CD8-positive, alpha-beta memory T cell (primary cell): ENCODE data around the gene METTL2B. TPM values are rescaled to one million over a fixed set of nuclear protein-coding genes. Genes with fewer than 3 reads are reported as not detected.
A peak's percentile ranks its signal among the peaks of the same experiment; 100 is the strongest.
"Not testable (repeated sequence)": the region's sequence is repeated elsewhere in the genome, so short reads cannot be mapped to it uniquely, and the experiment has no call there.

Source experiments
- CTCF ChIA-PET: fragments of 350-600 bp; sonication (Branson Sonifier 250); formaldehyde crosslinking; loops from one replicate; lab custom pipeline; 2021; ENCODE audit warnings: antibody characterized with exemption; lab: Charles Lee
- POLR2A ChIA-PET: fragments of 350-600 bp; sonication (Branson Sonifier 250); formaldehyde crosslinking; loops from one replicate; lab custom pipeline; 2021; ENCODE audit warnings: antibody characterized with exemption; lab: Charles Lee
- DNase-seq, 5 donors: peaks; one replicate each; pipeline versions ENCODE4 v3.0.0 to v3.0.0-alpha.2; 2020 to 2022; ENCODE audit warnings: mixed read lengths in 1 of 5
- H3K27ac ChIP-seq: one replicate; pipeline ENCODE4 v1.7.0; 2013; ENCODE audit warnings: low read depth, mild to moderate bottlenecking, low read length, moderate library complexity
- H3K27me3 ChIP-seq: 2 replicates; pipeline ENCODE4 v1.7.0; 2013; ENCODE audit warnings: low read length, mild to moderate bottlenecking; ENCODE audit not compliant: insufficient read depth, poor library complexity, severe bottlenecking
- H3K36me3 ChIP-seq: 2 replicates; pipeline ENCODE4 v1.7.0; 2013; ENCODE audit warnings: mild to moderate bottlenecking, low read length, moderate library complexity; ENCODE audit not compliant: insufficient read depth
- H3K4me1 ChIP-seq: 2 replicates; pipeline ENCODE4 v1.7.0; 2013; ENCODE audit warnings: mild to moderate bottlenecking, low read length, moderate library complexity; ENCODE audit not compliant: insufficient read depth
- H3K4me3 ChIP-seq: 2 replicates; pipeline ENCODE4 v1.7.0; 2013; ENCODE audit warnings: mild to moderate bottlenecking, low read length
- H3K9me3 ChIP-seq: 2 replicates; pipeline ENCODE4 v1.7.0; 2013; ENCODE audit warnings: mild to moderate bottlenecking, low read length
- H3K27ac Mint-ChIP-seq, 8 donors: one replicate each; pipeline ENCODE4 v1.8.0; 2020 to 2021; ENCODE audit warnings: mixed read lengths in 8 of 8, mild to moderate bottlenecking in 6 of 8, inconsistent platforms in 3 of 8, moderate library complexity in 3 of 8
- H3K27me3 Mint-ChIP-seq, 2 donors: one replicate each; pipeline ENCODE4 v1.8.0; 2020 to 2021; ENCODE audit warnings: mixed read lengths in 2 of 2, mild to moderate bottlenecking in 1 of 2, moderate library complexity in 1 of 2
- H3K36me3 Mint-ChIP-seq, 3 donors: one replicate each; pipeline ENCODE4 v1.8.0; 2020 to 2021; ENCODE audit warnings: mixed read lengths in 3 of 3, inconsistent platforms in 1 of 3, mild to moderate bottlenecking in 1 of 3
- H3K4me1 Mint-ChIP-seq, 3 donors: one replicate each; pipeline ENCODE4 v1.8.0; 2020 to 2021; ENCODE audit warnings: mixed read lengths in 3 of 3, inconsistent platforms in 1 of 3, mild to moderate bottlenecking in 1 of 3
- H3K4me3 Mint-ChIP-seq, 7 donors: one replicate each; pipeline ENCODE4 v1.8.0; 2020 to 2021; ENCODE audit warnings: mixed read lengths in 7 of 7, mild to moderate bottlenecking in 6 of 7, moderate library complexity in 4 of 7, inconsistent platforms in 2 of 7
- H3K9me3 Mint-ChIP-seq, 5 donors: one replicate each; pipeline ENCODE4 v1.8.0; 2020 to 2022; ENCODE audit warnings: mixed read lengths in 5 of 5, mild to moderate bottlenecking in 3 of 5, moderate library complexity in 2 of 5, inconsistent platforms in 1 of 5
- polyA plus RNA-seq: library from polyadenylated mRNA; unstranded; fragments of 300-500 nt; fragmentation: Illumina TruSeq; gene quantifications from one replicate; pipeline ENCODE4 v1.2.3, GENCODE V29; 2021
- total RNA-seq, 2 experiments: library from RNA; stranded (reverse); gene quantifications; one replicate each; pipeline ENCODE4 v1.2.3, GENCODE V29; 2021

The METTL2B gene
- total and polyA plus RNA-seq, 3 experiments from 2014 or later = 38.3 to 59.5 (median 58.6) TPM

GRCh38 chr7:128531105-128531954 is 54.8 kb downstream of the METTL2B start:
- CTCF ChIA-PET, H3K27me3 Mint-ChIP-seq, H3K9me3 ChIP-seq, H3K36me3 ChIP-seq, H3K4me3 ChIP-seq, H3K27me3 ChIP-seq, H3K9me3 Mint-ChIP-seq, POLR2A ChIA-PET: not testable (repeated sequence)
- H3K27ac Mint-ChIP-seq = peak overlapping the region in 2 of 8 donors; percentile 50 to 70
- peak; percentile 60 to 86 (median 79) for DNase-seq
- peaks cover 0 to 32% (median 2%) of the 10 kb centered on the region in 3 donors for H3K36me3 Mint-ChIP-seq
- H3K4me1 Mint-ChIP-seq = peaks cover 35 to 43% (median 41%) of the 10 kb centered on the region in 3 donors
- Histone ChIP-seq H3K27ac (peak overlapping the region; percentile 72), H3K4me1 (peaks cover 16% of the 10 kb centered on the region)
- peak overlapping the region; percentile 34 to 81 (median 61) for H3K4me3 Mint-ChIP-seq

- H3K36me3 Mint-ChIP-seq = peaks cover 0 to 35% (median 2%) of the 10 kb centered on the region in 3 donors
- H3K4me1 ChIP-seq = peaks cover 16% of the 10 kb centered on the region
- H3K9me3 ChIP-seq, POLR2A ChIA-PET, H3K27me3 ChIP-seq, CTCF ChIA-PET, H3K36me3 ChIP-seq, H3K9me3 Mint-ChIP-seq, H3K27me3 Mint-ChIP-seq: not testable (repeated sequence)
- peak overlapping the region; percentile 87 to 95 (median 91) for H3K4me3 Mint-ChIP-seq
- peaks cover 37 to 43% (median 41%) of the 10 kb centered on the region in 3 donors for H3K4me1 Mint-ChIP-seq
- H3K27ac Mint-ChIP-seq = peak overlapping the region; percentile 89 to 96 (median 95)
- peak overlapping the region; percentile 72 for H3K27ac ChIP-seq
- peak overlapping the region; percentile 66 for H3K4me3 ChIP-seq
- DNase-seq = peak in 4 of 5 donors; percentile 11 to 52 (median 20)
Observed at GRCh38 chr7:128531955-128532478, 55.5 kb downstream of the METTL2B start.

- H3K36me3 ChIP-seq, CTCF ChIA-PET, H3K4me3 ChIP-seq, DNase-seq, POLR2A ChIA-PET, H3K27me3 ChIP-seq, H3K9me3 ChIP-seq, H3K9me3 Mint-ChIP-seq, H3K27me3 Mint-ChIP-seq: not testable (repeated sequence)
- peak overlapping the region; percentile 89 to 96 (median 95) for H3K27ac Mint-ChIP-seq
- peak overlapping the region; percentile 87 to 95 (median 91) for H3K4me3 Mint-ChIP-seq
- peaks cover 40 to 50% (median 47%) of the 10 kb centered on the region in 3 donors for H3K4me1 Mint-ChIP-seq
- peaks cover 16% of the 10 kb centered on the region for H3K4me1 ChIP-seq
- H3K27ac ChIP-seq = peak overlapping the region; percentile 72
- peaks cover 0 to 38% (median 3%) of the 10 kb centered on the region in 3 donors for H3K36me3 Mint-ChIP-seq
Observed at GRCh38 chr7:128532956-128533355, 56.4 kb downstream of the METTL2B start.

- H3K27ac ChIP-seq, H3K4me3 ChIP-seq, H3K27me3 ChIP-seq, H3K9me3 ChIP-seq, H3K9me3 Mint-ChIP-seq, H3K27me3 Mint-ChIP-seq, H3K4me1 ChIP-seq, POLR2A ChIA-PET, H3K36me3 ChIP-seq: not testable (repeated sequence)
- Mint-ChIP-seq H3K36me3 (peaks cover 0 to 60% (median 6%) of the 10 kb centered on the region in 3 donors), H3K27ac (peak overlapping the region in 6 of 8 donors; percentile 6 to 89 (median 70)), H3K4me3 (peak overlapping the region in 1 of 7 donors; percentile 8), H3K4me1 (peaks cover 36 to 56% (median 49%) of the 10 kb centered on the region in 3 donors)
- DNase-seq = peak in 2 of 5 donors; percentile 35 to 38
- CTCF ChIA-PET = interaction anchor here (0.7 kb wide), 1 partner anchor 62 kb away, joined by 3 read pairs; no protein-coding TSS in a partner anchor
Observed at GRCh38 chr7:128537410-128537809, 60.9 kb downstream of the METTL2B start.

GRCh38 chr7:128542530-128542929 is 66.0 kb downstream of the METTL2B start:
- H3K4me1 ChIP-seq, H3K27me3 ChIP-seq, H3K27me3 Mint-ChIP-seq, H3K4me3 ChIP-seq, DNase-seq, H3K9me3 ChIP-seq, H3K27ac ChIP-seq, POLR2A ChIA-PET, H3K36me3 ChIP-seq, H3K9me3 Mint-ChIP-seq: not testable (repeated sequence)
- H3K4me3 Mint-ChIP-seq = peak overlapping the region in 1 of 7 donors; percentile 23
- peak overlapping the region in 3 of 8 donors; percentile 26 to 63 (median 59) for H3K27ac Mint-ChIP-seq
- H3K36me3 Mint-ChIP-seq = peaks cover 0 to 65% (median 10%) of the 10 kb centered on the region in 3 donors
- peaks cover 21 to 50% (median 35%) of the 10 kb centered on the region in 3 donors for H3K4me1 Mint-ChIP-seq
- CTCF ChIA-PET = interaction anchor here (1.1 kb wide), 1 partner anchor 68 kb away, joined by 3 read pairs; no protein-coding TSS in a partner anchor

GRCh38 chr7:128543300-128543699 is 66.8 kb downstream of the METTL2B start:
- Mint-ChIP-seq H3K36me3 (peaks cover 0 to 69% (median 8%) of the 10 kb centered on the region in 3 donors), H3K27ac (peak overlapping the region in 5 of 8 donors; percentile 21 to 68 (median 30)), H3K4me1 (peaks cover 18 to 45% (median 29%) of the 10 kb centered on the region in 3 donors), H3K4me3 (peak overlapping the region in 2 of 7 donors; percentile 3 to 29)
- H3K27ac ChIP-seq, H3K9me3 ChIP-seq, POLR2A ChIA-PET, H3K36me3 ChIP-seq, H3K4me1 ChIP-seq, DNase-seq, H3K27me3 ChIP-seq, CTCF ChIA-PET, H3K27me3 Mint-ChIP-seq, H3K4me3 ChIP-seq, H3K9me3 Mint-ChIP-seq: not testable (repeated sequence)

GRCh38 chr7:128546319-128546851 is 69.8 kb downstream of the METTL2B start:
- Mint-ChIP-seq H3K4me1 (peaks cover 25 to 42% (median 32%) of the 10 kb centered on the region in 3 donors), H3K36me3 (peaks cover 0 to 63% (median 6%) of the 10 kb centered on the region in 3 donors)
- POLR2A ChIA-PET, H3K4me3 ChIP-seq, H3K27me3 ChIP-seq, H3K36me3 ChIP-seq, H3K9me3 ChIP-seq, H3K9me3 Mint-ChIP-seq, H3K4me1 ChIP-seq, H3K27ac Mint-ChIP-seq, H3K27ac ChIP-seq, CTCF ChIA-PET, H3K4me3 Mint-ChIP-seq, DNase-seq, H3K27me3 Mint-ChIP-seq: not testable (repeated sequence)

- DNase-seq = no peak
- Mint-ChIP-seq H3K4me3 (peak overlapping the region in 1 of 7 donors; percentile 38), H3K27me3 (no peaks in the 10 kb centered on the region), H3K27ac (peak overlapping the region in 2 of 8 donors; percentile 40 to 79), H3K9me3 (no peaks in the 10 kb centered on the region), H3K36me3 (peaks cover 0 to 47% (median 6%) of the 10 kb centered on the region in 3 donors), H3K4me1 (peaks cover 19 to 26% (median 22%) of the 10 kb centered on the region in 3 donors)
- H3K4me3 ChIP-seq = no peak overlapping the region
- no peaks in the 10 kb centered on the region for H3K36me3 ChIP-seq
- H3K27ac ChIP-seq = no peak overlapping the region
- H3K27me3 ChIP-seq = no peaks in the 10 kb centered on the region
- ChIA-PET CTCF (no interaction called here), POLR2A (no interaction called here)
- no peaks in the 10 kb centered on the region for H3K4me1 ChIP-seq
- no peaks in the 10 kb centered on the region for H3K9me3 ChIP-seq
Observed at GRCh38 chr7:128550920-128551319, 74.4 kb downstream of the METTL2B start.
